Right atrium auricular region (tissue), 2 donors: Measurements from ENCODE around the gene BCKDHB. TPM values are rescaled to one million over a fixed set of nuclear protein-coding genes. Genes with fewer than 3 reads are reported as not detected.

ENCODE experiments used
- DNase-seq: peaks from one replicate; pipeline ENCODE4 v3.0.0-alpha.2; 2019; ENCODE audit warnings: low spot score
- H3K27ac ChIP-seq, 2 donors: fragments of 200-600 bp; sonication (generic); 1 replicate in 1 of 2; 2 replicates in 1 of 2; pipeline ENCODE4 v1.5.1; 2016 to 2019
- H3K27me3 ChIP-seq, 2 donors: fragments of 200-600 bp; sonication (generic); one replicate each; pipeline versions ENCODE4 v1.5.1 to v1.6.0; 2017 to 2019
- H3K36me3 ChIP-seq: fragments of 200-600 bp; sonication (generic); one replicate; pipeline ENCODE4 v1.5.1; 2016
- H3K4me1 ChIP-seq, 2 donors: fragments of 200-600 bp; sonication (generic); one replicate each; pipeline versions ENCODE4 v1.5.1 to v1.6.0; 2017 to 2019
- H3K4me3 ChIP-seq, 2 donors: fragments of 200-600 bp; sonication (generic); 1 replicate in 1 of 2; 2 replicates in 1 of 2; pipeline ENCODE4 v1.5.1; 2017 to 2019; ENCODE audit warnings: mild to moderate bottlenecking in 1 of 2, moderate library complexity in 1 of 2
- H3K9me3 ChIP-seq, 2 donors: fragments of 200-600 bp; sonication (generic); one replicate each; pipeline ENCODE4 v1.5.1; 2019
- CTCF ChIP-seq, 2 donors: fragments of 200-600 bp; sonication (generic); IDR thresholded peaks; one replicate each; pipeline ENCODE4 v1.5.1; 2019; ENCODE audit warnings: antibody characterized with exemption in 2 of 2
- total RNA-seq, 2 donors: library from RNA; depleted of rRNA; stranded (reverse); fragments of >200 nt; gene quantifications; one replicate each; pipeline ENCODE4 v1.1.0, GENCODE V29; 2016

Gene BCKDHB
- total RNA-seq, 2 donors from 2014 or later = 8.1 to 23.3 TPM

GRCh38 chr6:80319196-80319595 is 212.7 kb downstream of the BCKDHB start:
- Histone ChIP-seq H3K36me3 (no peaks in the 10 kb centered on the region), H3K4me3 (no peak overlapping the region), H3K9me3 (no peaks in the 10 kb centered on the region), H3K4me1 (no peaks in the 10 kb centered on the region), H3K27me3 (no peaks in the 10 kb centered on the region), H3K27ac (no peak overlapping the region)
- no peak for TF ChIP-seq CTCF (IDR thresholded peaks at IDR 0.05)
- no peak for DNase-seq

GRCh38 chr6:80321011-80321410 is 214.5 kb downstream of the BCKDHB start:
- no peak for DNase-seq
- Histone ChIP-seq H3K4me3 (no peak overlapping the region), H3K36me3 (no peaks in the 10 kb centered on the region), H3K27me3 (no peaks in the 10 kb centered on the region), H3K4me1 (no peaks in the 10 kb centered on the region), H3K27ac (no peak overlapping the region), H3K9me3 (no peaks in the 10 kb centered on the region)
- TF ChIP-seq CTCF (IDR thresholded peaks at IDR 0.05) = no peak

- Histone ChIP-seq H3K4me3 (no peak overlapping the region), H3K36me3 (no peaks in the 10 kb centered on the region), H3K27me3 (no peaks in the 10 kb centered on the region), H3K27ac (no peak overlapping the region), H3K4me1 (no peaks in the 10 kb centered on the region), H3K9me3 (no peaks in the 10 kb centered on the region)
- no peak for DNase-seq
- TF ChIP-seq CTCF (IDR thresholded peaks at IDR 0.05) = no peak
Measured at GRCh38 chr6:80325742-80326141, 219.3 kb downstream of the BCKDHB start.

GRCh38 chr6:80328652-80329051 is 222.2 kb downstream of the BCKDHB start:
- H3K4me1 ChIP-seq = peaks cover 0 to 13% of the 10 kb centered on the region in 2 donors
- DNase-seq = no peak
- no peak for TF ChIP-seq CTCF (IDR thresholded peaks at IDR 0.05)
- H3K27ac ChIP-seq = no peak overlapping the region
- H3K9me3 ChIP-seq = no peaks in the 10 kb centered on the region
- H3K36me3 ChIP-seq = no peaks in the 10 kb centered on the region
- no peak overlapping the region for H3K4me3 ChIP-seq
- no peaks in the 10 kb centered on the region for H3K27me3 ChIP-seq

- DNase-seq = no peak
- TF ChIP-seq CTCF (IDR thresholded peaks at IDR 0.05) = no peak
- no peaks in the 10 kb centered on the region for H3K36me3 ChIP-seq
- no peaks in the 10 kb centered on the region for H3K9me3 ChIP-seq
- H3K27me3 ChIP-seq = no peaks in the 10 kb centered on the region
- no peak overlapping the region for H3K4me3 ChIP-seq
- H3K4me1 ChIP-seq = peaks cover 0 to 13% of the 10 kb centered on the region in 2 donors
- H3K27ac ChIP-seq = no peak overlapping the region
Measured at GRCh38 chr6:80329496-80329895, 223.0 kb downstream of the BCKDHB start.

GRCh38 chr6:80330961-80331360 is 224.5 kb downstream of the BCKDHB start:
- H3K27ac ChIP-seq = no peak overlapping the region
- DNase-seq = no peak
- no peaks in the 10 kb centered on the region for H3K27me3 ChIP-seq
- no peaks in the 10 kb centered on the region for H3K36me3 ChIP-seq
- no peaks in the 10 kb centered on the region for H3K9me3 ChIP-seq
- no peak overlapping the region for H3K4me3 ChIP-seq
- TF ChIP-seq CTCF (IDR thresholded peaks at IDR 0.05) = no peak
- peaks cover 0 to 13% of the 10 kb centered on the region in 2 donors for H3K4me1 ChIP-seq
